ENCODE measurements around the gene DRC1.

Gene DRC1

DNA sequence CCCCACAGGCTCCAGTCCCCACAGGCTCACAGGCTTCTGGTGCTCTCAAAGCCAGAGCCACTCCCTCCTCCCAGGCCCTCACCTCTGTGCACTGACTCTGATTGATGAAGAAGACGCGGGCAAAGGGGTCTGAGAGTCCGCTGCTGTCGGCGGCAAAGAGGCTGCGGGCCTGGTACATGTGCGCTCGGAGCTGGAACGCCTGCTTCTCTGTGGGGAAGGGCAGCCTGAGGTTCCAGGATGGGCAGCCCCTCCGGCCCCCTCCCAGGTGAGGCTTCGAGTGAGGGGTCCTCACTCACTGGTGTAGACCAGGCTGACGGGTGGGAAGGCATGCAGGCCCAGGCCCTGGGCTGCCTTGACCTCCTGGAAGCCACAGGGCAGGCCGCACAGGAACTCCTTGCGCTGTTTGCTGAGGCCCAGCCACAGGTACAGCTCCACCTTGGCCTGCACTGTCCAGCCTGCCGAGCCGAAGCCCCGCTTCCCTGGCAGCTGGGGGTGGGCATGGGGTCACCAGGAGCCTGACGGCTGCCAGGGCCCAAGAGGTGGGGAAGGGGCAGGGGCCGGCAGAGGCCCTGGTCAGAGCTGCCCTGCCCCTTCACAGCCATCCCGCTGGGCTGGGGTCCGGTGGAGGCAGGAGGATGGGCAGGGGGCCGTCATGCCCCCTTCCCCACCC, 74.2 kb downstream of the DRC1 start:
- DNase-seq (ENCODE audit: low read depth in 2 of 3, low spot score in 1 of 3) = no peak

GRCh38 chr2:26477126-26477910, 75.6 kb downstream of the DRC1 start:
- DNase-seq (ENCODE audit: low read depth in 2 of 3, low spot score in 1 of 3) = no peak

DNA sequence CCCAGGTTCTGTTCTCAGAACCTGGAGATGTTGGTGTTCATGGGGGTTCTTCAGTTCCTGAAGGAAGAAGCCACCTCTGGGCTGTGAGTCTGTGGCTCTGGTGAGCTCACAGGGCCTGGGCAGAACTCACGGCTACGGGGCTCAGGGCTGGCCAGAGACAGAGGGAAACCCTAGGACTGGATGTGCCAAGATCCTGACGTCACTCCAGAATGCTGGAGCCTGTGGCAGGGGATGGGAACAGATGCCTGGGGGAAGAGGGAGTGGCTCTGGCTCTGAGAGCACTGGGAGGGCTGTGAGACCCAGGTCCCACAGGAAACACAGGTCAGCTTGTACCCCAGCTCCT, 76.2 kb downstream of the DRC1 start, which contains the start of gene OTOF:
TSS of gene OTOF (minus strand) at position 214 of the 343 bp plus-strand sequence.
- no peak for DNase-seq (ENCODE audit: low read depth in 2 of 3, low spot score in 1 of 3)

GRCh38 chr2:26478366-26478765, 76.6 kb downstream of the DRC1 start:
- DNase-seq (ENCODE audit: low read depth in 2 of 3, low spot score in 1 of 3) = no peak

- DNase-seq (ENCODE audit: low read depth in 2 of 3, low spot score in 1 of 3) = no peak
These were observed 77.5 kb downstream of the DRC1 start for GRCh38 chr2:26479131-26479788.

DNA sequence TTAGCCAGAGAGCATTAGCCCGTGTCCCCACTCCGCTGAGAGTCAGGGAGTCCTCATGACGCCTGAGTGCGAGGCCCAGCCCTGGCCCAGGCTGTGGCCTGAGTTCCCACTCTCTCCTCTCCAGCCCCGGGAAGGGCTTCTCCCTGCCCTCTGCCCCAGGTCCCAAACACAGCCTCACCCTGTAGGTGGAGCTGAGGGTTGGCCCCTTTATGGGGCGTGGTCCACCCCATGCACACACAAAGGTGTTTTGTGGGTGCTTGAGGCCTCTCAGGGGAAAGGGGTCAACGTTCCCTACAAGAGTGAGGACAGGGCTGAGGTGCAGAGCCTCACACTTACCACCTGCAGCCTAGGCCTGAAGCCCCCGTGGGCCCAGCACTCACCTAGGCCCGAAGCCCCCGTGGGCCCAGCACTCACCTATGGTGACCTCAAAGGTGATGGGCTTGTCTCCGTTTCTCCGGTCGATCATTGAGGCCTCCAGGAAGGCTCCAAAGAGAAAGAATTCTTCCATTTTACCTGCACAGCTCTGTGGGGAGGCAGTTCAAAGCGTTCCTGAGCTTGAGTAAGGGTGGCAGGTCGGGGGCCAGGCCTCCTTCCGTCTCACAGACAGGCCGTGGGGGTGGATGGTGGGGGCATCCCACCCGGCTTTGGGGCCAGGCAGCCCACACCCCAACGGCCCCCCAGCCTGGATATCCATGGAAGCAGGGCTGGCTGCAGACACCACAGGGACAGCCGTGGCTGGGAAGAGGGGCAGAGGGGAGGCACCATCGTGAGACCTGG, 78.3 kb downstream of the DRC1 start:
- DNase-seq (ENCODE audit: low read depth in 2 of 3, low spot score in 1 of 3) = no peak

- no peak for DNase-seq (ENCODE audit: low read depth in 2 of 3, low spot score in 1 of 3)
These were observed 79.1 kb downstream of the DRC1 start for GRCh38 chr2:26480566-26481423.

DNA sequence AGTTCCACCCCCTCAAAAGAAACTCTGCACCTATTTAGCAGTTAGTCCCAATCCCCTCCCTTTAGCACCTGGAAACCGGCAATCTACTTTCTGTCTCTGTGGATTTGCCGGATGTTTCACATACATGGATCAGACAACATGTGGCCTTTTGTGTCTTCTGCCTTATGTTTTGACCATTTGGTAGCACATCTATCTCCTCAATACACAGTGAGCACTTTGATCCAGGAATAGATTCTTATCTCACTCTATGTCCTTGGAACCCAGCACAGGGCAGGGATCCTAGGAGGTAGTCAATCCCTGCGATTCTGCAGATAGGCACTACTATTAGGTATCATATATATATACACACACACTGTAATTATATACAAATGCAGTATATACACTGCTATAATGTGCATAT, 80.0 kb downstream of the DRC1 start:
- DNase-seq (ENCODE audit: low read depth in 2 of 3, low spot score in 1 of 3) = no peak

- DNase-seq (ENCODE audit: low read depth in 2 of 3, low spot score in 1 of 3) = no peak
These were observed 80.7 kb downstream of the DRC1 start for GRCh38 chr2:26482211-26483026.

DNA sequence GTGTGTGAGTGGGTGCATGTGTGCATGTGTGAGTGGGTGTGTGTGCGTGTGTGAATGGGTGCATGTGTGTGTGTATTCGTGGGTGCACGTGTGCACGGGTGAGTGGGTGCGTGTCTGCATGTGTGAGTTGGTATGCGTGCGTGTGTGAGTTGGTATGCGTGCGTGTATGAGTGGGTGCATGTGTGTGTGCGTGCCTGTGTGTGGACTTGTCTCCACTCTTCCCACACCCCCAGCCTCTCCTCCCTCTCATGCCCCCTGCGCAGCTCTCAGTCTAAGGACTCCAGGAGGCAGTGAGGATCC, 81.3 kb downstream of the DRC1 start:
- no peak for DNase-seq (ENCODE audit: low read depth in 2 of 3, low spot score in 1 of 3)

- DNase-seq (ENCODE audit: low read depth in 2 of 3, low spot score in 1 of 3) = no peak
These were observed 81.8 kb downstream of the DRC1 start for GRCh38 chr2:26483516-26483915.

DNA sequence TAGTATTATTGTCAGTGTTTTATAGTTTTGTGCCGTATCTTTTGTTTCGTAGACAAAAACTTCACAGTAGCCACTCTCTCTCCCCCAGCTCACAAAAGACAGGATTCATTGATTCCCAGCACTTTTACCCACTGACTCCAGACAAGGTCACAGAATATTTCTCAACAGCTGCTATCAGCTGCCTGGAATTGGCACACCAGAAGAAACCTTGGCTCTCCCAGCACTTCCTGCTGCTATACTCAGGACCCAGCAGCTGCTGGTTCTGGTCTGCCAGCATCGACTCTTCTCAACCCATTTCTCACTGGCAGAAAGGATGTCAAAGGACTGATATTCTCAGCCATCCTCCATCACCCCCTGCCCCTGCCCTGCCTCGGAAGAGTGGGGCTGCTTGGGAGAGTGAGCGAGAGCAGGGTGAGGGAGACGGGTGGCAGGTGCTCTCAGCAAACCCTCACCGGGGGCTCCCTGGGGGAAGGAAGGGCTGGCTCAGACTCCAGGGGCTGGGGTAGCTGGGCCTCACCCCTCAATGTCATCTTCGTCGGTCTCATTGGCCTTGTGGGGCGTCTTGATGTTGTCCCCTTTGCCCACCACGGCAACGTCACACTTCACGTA, 82.3 kb downstream of the DRC1 start:
- no peak for DNase-seq (ENCODE audit: low read depth in 2 of 3, low spot score in 1 of 3)

DNA sequence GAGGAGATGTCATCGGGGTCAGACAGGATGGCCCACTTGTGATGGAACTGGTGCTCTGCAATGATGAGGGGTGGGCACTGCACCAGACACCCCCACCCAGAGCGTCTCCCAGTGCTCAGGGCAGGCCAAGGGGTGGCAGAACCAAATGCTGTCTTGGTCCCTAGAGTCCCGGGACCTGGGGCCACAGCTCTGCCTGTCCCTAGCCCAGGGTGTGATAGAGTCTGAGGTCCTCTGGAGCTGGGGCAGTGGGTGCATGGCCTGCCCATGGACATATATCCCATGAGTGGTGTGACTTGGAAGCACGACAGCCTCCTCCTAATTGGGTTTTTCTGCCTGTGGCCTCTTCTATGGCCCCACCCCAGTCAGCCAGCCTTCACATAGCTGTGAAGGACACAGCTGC, 82.9 kb downstream of the DRC1 start:
- no peak for DNase-seq (ENCODE audit: low read depth in 2 of 3, low spot score in 1 of 3)

GRCh38 chr2:26485099-26485498, 83.4 kb downstream of the DRC1 start:
- DNase-seq (ENCODE audit: low read depth in 2 of 3, low spot score in 1 of 3) = no peak

GRCh38 chr2:26485725-26486418, 84.2 kb downstream of the DRC1 start:
- DNase-seq (ENCODE audit: low read depth in 2 of 3, low spot score in 1 of 3) = no peak

- no peak for DNase-seq (ENCODE audit: low read depth in 2 of 3, low spot score in 1 of 3)
These were observed 85.1 kb downstream of the DRC1 start for GRCh38 chr2:26486789-26487188.

DNA sequence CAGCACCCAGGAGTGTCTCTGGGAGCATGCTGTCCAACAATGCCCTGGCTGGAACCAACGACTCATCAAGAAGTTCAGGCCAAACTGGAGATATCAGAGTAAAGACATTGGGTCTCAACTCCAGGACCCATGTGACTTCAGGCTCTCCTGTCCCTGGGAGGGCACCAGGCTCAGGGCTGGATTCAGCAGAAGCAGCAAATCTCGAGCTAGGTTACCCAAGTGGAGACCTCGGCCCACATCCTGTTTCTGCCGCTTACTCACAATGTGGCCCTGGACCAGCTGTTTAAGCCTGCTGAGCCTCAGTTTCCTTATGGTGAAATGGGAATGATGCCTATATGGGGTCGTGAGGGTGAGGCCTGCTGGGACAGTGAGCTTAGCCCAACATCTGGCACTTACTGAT, 85.5 kb downstream of the DRC1 start:
- DNase-seq (ENCODE audit: low read depth in 2 of 3, low spot score in 1 of 3) = no peak

GRCh38 chr2:26488463-26489212, 86.9 kb downstream of the DRC1 start:
- DNase-seq (ENCODE audit: low read depth in 2 of 3, low spot score in 1 of 3) = no peak
